SU-DHL-6 (cell line): ENCODE data around the gene LMBRD2.

ENCODE experiments used
- CTCF ChIP-seq: fragments of 200-600 bp; sonication (generic); IDR thresholded peaks from one replicate; pipeline ENCODE4 v1.5.1; 2017; ENCODE audit warnings: antibody characterized with exemption, mild to moderate bottlenecking, low read length, moderate library complexity; ENCODE audit not compliant: insufficient read depth, poor library complexity, severe bottlenecking
- EZH2phosphoT487 ChIP-seq: fragments of 200-600 bp; sonication (generic), shearing (Covaris generic); conservative IDR thresholded peaks from 2 replicates; pipeline ENCODE4 v1.6.1; 2018; ENCODE audit warnings: mild to moderate bottlenecking, antibody characterized with exemption, low read length, moderate library complexity, mixed read lengths

- no peak for TF ChIP-seq CTCF
- no peak for TF ChIP-seq EZH2phosphoT487
These were observed 95.3 kb downstream of the LMBRD2 start for GRCh38 chr5:36056422-36056821.
